Activated CD4-positive, alpha-beta T cell treated with anti-CD3 and anti-CD28 coated beads, Interleukin-2, amount 10 ng/mL, durations not matched to agents 7 days and 5 days (primary cell): ENCODE results near the gene ROR2. TPM values are rescaled to one million over a fixed set of nuclear protein-coding genes. Genes with fewer than 3 reads are reported as not detected.

ENCODE experiments used
- CTCF ChIA-PET: fragments of 350-600 bp; sonication (Branson Sonifier 250); formaldehyde crosslinking; loops from one replicate; lab custom pipeline; 2021; ENCODE audit warnings: antibody characterized with exemption; lab: Charles Lee
- POLR2A ChIA-PET: fragments of 350-600 bp; sonication (Branson Sonifier 250); formaldehyde crosslinking; loops from one replicate; lab custom pipeline; 2021; ENCODE audit warnings: antibody characterized with exemption; lab: Charles Lee
- DNase-seq: peaks from one replicate; pipeline ENCODE4 v3.0.0-alpha.2; 2020
- H3K27ac Mint-ChIP-seq: one replicate; pipeline ENCODE4 v1.8.0; 2021; ENCODE audit warnings: mild to moderate bottlenecking, moderate library complexity, mixed read lengths
- H3K27me3 Mint-ChIP-seq: one replicate; pipeline ENCODE4 v1.8.0; 2021; ENCODE audit warnings: mixed read lengths
- H3K36me3 Mint-ChIP-seq: one replicate; pipeline ENCODE4 v1.8.0; 2021; ENCODE audit warnings: low read depth, mixed read lengths
- H3K4me1 Mint-ChIP-seq: one replicate; pipeline ENCODE4 v1.8.0; 2021; ENCODE audit warnings: mixed read lengths
- H3K4me3 Mint-ChIP-seq: one replicate; pipeline ENCODE4 v1.8.0; 2021; ENCODE audit warnings: mild to moderate bottlenecking, moderate library complexity, mixed read lengths
- H3K9me3 Mint-ChIP-seq: one replicate; pipeline ENCODE4 v1.8.0; 2021; ENCODE audit warnings: mixed read lengths
- total RNA-seq, 2 experiments: library from RNA; stranded (reverse); gene quantifications; one replicate each; pipeline ENCODE4 v1.2.3, GENCODE V29; 2021

The ROR2 gene
- total RNA-seq, 2 experiments from 2014 or later = 0.48 to 0.55 TPM

- no peak overlapping the region for H3K27ac Mint-ChIP-seq
- H3K36me3 Mint-ChIP-seq = no peaks in the 10 kb centered on the region
- H3K4me1 Mint-ChIP-seq = no peaks in the 10 kb centered on the region
- no peaks in the 10 kb centered on the region for H3K9me3 Mint-ChIP-seq
- H3K27me3 Mint-ChIP-seq = peaks cover 3% of the 10 kb centered on the region
- POLR2A ChIA-PET = no interaction called here
- CTCF ChIA-PET = no interaction called here
- no peak for DNase-seq
- no peak overlapping the region for H3K4me3 Mint-ChIP-seq
Measured at GRCh38 chr9:91589101-91589553, 360.9 kb downstream of the ROR2 start.

- no peak for DNase-seq
- Mint-ChIP-seq H3K4me3 (no peak overlapping the region), H3K36me3 (no peaks in the 10 kb centered on the region), H3K4me1 (no peaks in the 10 kb centered on the region), H3K9me3 (no peaks in the 10 kb centered on the region), H3K27me3 (peaks cover 2% of the 10 kb centered on the region), H3K27ac (no peak overlapping the region)
- POLR2A ChIA-PET = no interaction called here
- CTCF ChIA-PET = no interaction called here
Measured at GRCh38 chr9:91586282-91586681, 363.7 kb downstream of the ROR2 start.

GRCh38 chr9:91583966-91584365 is 366.1 kb downstream of the ROR2 start:
- Mint-ChIP-seq H3K4me3 (no peak overlapping the region), H3K27ac (no peak overlapping the region), H3K4me1 (no peaks in the 10 kb centered on the region), H3K36me3 (no peaks in the 10 kb centered on the region), H3K9me3 (no peaks in the 10 kb centered on the region), H3K27me3 (peaks cover 2% of the 10 kb centered on the region)
- POLR2A ChIA-PET = no interaction called here
- CTCF ChIA-PET = interaction anchor here (0.6 kb wide), 1 partner anchor 120 kb away, joined by 3 read pairs; no protein-coding TSS in a partner anchor
- no peak for DNase-seq

DNA sequence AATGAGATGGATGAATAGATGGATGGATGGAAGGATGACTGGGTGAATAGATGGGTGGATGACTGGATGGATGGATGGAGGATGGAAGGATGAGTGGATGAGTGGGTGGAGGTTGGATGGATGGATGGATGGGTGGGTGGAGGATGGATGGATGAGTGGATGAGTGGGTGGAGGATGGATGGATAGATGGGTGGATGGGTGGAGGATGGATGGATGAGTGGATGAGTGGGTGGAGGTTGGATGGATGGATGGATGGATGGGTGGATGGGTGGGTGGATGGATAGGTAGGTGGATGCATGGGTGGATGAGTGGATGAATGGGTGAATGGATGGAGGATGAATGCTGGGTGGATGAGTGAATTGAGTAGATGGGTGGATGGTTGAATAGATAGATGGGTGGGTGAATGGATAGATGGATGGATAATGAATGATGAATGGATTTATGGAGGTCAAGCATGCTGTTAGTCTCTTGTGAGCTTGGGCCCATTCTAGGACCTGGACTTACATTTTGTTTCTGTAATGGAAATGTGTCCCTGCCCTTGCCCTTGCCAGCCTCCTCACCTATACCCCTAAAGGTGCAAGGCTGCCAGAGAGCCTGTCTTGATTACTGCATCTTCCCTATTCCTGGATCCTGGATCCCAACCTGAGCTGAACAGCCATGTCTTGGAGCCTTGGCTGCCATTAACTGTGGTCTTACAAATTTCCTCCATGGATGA is 366.7 kb downstream of the ROR2 start:
- ChIA-PET CTCF (no interaction called here), POLR2A (no interaction called here)
- H3K4me3 Mint-ChIP-seq = no peak overlapping the region
- no peak overlapping the region for H3K27ac Mint-ChIP-seq
- no peaks in the 10 kb centered on the region for H3K4me1 Mint-ChIP-seq
- peaks cover 4% of the 10 kb centered on the region for H3K27me3 Mint-ChIP-seq
- no peaks in the 10 kb centered on the region for H3K36me3 Mint-ChIP-seq
- DNase-seq = no peak
- H3K9me3 Mint-ChIP-seq = no peaks in the 10 kb centered on the region

DNA sequence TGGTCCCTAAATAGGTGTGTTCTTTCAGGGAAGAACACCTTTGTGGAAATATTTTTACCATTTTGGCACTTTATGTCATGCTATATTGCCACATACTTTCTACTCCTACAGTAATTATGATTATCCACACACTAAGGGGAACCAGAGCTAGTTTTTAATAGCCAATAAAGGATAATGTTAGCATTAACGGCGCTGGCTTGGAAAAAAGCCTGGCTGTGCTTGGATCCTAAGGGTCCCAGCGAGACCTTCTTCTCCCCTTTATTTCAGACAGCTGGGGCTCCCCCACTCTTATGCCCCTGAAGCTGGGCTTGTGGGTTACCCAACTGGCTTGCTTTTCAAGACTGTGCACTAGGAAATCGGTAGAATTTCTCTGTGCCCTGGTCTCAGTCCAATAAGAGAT is 367.8 kb downstream of the ROR2 start:
- Mint-ChIP-seq H3K36me3 (no peaks in the 10 kb centered on the region), H3K9me3 (no peaks in the 10 kb centered on the region), H3K4me1 (no peaks in the 10 kb centered on the region), H3K27ac (no peak overlapping the region), H3K4me3 (no peak overlapping the region), H3K27me3 (peaks cover 7% of the 10 kb centered on the region)
- CTCF ChIA-PET = no interaction called here
- DNase-seq = no peak
- POLR2A ChIA-PET = no interaction called here

DNA sequence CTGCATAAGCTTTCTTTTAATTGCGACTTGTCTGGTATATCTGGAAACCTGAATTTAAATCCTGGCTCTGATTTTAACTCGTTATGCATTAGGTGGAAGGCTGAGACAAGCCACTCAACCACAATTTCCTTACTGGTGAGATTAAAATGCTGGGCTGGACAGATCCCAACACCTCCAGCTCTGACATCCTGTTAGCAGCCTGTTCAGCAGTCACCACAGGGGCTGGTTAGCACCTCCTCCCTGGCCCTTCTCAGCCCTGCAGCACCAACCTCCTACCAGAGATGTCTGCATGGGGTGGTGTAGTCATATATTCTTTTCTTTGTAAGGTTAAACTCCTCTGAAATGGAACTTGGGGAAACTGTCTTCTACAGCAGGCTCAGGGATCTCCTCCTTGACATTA is 369.9 kb downstream of the ROR2 start:
- no peak for DNase-seq
- no peaks in the 10 kb centered on the region for H3K4me1 Mint-ChIP-seq
- peaks cover 7% of the 10 kb centered on the region for H3K27me3 Mint-ChIP-seq
- H3K9me3 Mint-ChIP-seq = no peaks in the 10 kb centered on the region
- CTCF ChIA-PET = no interaction called here
- no peaks in the 10 kb centered on the region for H3K36me3 Mint-ChIP-seq
- no peak overlapping the region for H3K27ac Mint-ChIP-seq
- POLR2A ChIA-PET = no interaction called here
- no peak overlapping the region for H3K4me3 Mint-ChIP-seq

GRCh38 chr9:91578911-91579310 is 371.1 kb downstream of the ROR2 start:
- Mint-ChIP-seq H3K36me3 (no peaks in the 10 kb centered on the region), H3K9me3 (no peaks in the 10 kb centered on the region), H3K4me1 (no peaks in the 10 kb centered on the region), H3K27ac (no peak overlapping the region), H3K27me3 (peaks cover 9% of the 10 kb centered on the region), H3K4me3 (no peak overlapping the region)
- DNase-seq = no peak
- CTCF ChIA-PET = no interaction called here
- POLR2A ChIA-PET = no interaction called here

DNA sequence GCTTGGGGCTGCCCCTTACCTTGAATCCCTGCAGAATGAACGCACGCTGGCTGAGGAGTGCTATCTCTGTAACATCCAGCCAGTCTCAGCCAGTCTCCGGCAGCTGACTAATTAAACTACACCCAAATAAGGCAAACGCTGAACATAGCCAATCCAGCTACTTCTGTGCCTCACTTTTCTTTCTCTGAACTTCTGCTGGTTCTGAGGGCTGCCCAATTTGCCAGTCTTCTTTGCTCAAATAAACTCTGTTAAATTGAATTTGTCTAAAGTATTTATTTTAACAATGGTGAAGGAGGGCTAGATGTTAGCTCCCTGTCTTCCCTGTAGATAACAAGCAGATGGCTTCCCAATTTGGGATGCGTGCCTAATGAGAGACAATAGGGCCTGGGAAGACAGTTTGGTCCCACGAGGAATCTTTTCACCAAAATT is 372.4 kb downstream of the ROR2 start:
- Mint-ChIP-seq H3K36me3 (no peaks in the 10 kb centered on the region), H3K4me1 (no peaks in the 10 kb centered on the region), H3K27ac (no peak overlapping the region), H3K9me3 (no peaks in the 10 kb centered on the region), H3K4me3 (no peak overlapping the region), H3K27me3 (peaks cover 16% of the 10 kb centered on the region)
- DNase-seq = no peak
- ChIA-PET CTCF (interaction anchor here (1.4 kb wide), 1 partner anchor 15 kb away, joined by 3 read pairs; no protein-coding TSS in a partner anchor), POLR2A (no interaction called here)

GRCh38 chr9:91572811-91573210 is 377.2 kb downstream of the ROR2 start:
- H3K9me3 Mint-ChIP-seq = no peaks in the 10 kb centered on the region
- CTCF ChIA-PET = interaction anchor here (0.6 kb wide), 1 partner anchor 66 kb away, joined by 4 read pairs; no protein-coding TSS in a partner anchor
- POLR2A ChIA-PET = no interaction called here
- no peak overlapping the region for H3K27ac Mint-ChIP-seq
- DNase-seq = no peak
- no peaks in the 10 kb centered on the region for H3K36me3 Mint-ChIP-seq
- H3K4me3 Mint-ChIP-seq = no peak overlapping the region
- no peaks in the 10 kb centered on the region for H3K4me1 Mint-ChIP-seq
- peaks cover 32% of the 10 kb centered on the region for H3K27me3 Mint-ChIP-seq

DNA sequence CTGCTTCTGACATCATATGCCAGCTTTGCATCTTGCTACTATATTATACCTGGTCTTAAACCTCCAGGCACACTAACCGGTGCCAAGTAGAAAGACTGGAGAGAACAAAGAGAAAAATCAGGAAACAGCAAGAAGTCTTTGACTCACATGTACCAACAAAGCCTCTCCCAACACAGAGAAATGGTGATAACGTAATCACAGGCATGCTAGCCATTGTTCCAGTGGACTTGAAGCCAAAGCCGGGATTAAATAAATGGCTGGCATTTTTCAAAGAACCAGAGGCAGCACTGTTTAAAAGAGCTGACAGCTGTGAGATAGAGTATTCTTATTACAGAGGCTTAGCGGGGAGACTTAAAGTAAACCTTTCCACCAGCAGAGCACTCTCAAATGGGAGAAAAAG is 378.0 kb downstream of the ROR2 start:
- no peaks in the 10 kb centered on the region for H3K9me3 Mint-ChIP-seq

DNA sequence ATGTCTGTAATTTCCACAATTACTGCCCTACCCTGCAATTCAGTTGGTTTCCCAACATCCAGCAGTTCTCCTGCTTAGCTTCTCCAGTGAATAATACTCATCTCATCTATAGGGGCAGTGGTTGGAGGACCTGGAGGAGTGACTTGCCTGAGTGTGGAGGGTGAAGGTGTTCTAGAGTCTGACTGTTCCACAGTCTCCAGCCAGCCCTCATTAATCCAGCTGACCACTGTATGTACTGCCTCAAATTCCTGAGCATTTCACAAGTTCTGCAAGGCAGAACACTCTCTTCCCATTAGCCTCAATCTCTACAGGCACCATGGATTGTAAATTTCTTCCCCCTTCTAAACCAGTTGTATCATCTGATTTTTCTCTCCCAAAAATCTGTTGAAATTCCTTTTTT is 379.0 kb downstream of the ROR2 start:
- Mint-ChIP-seq H3K27ac (no peak overlapping the region), H3K9me3 (no peaks in the 10 kb centered on the region), H3K36me3 (no peaks in the 10 kb centered on the region), H3K4me1 (no peaks in the 10 kb centered on the region), H3K27me3 (peaks cover 35% of the 10 kb centered on the region), H3K4me3 (no peak overlapping the region)
- CTCF ChIA-PET = no interaction called here
- POLR2A ChIA-PET = no interaction called here
- DNase-seq = no peak

More for the DNA sequence above, 378.0 kb downstream of the ROR2 start:
- Mint-ChIP-seq H3K4me3 (no peak overlapping the region), H3K4me1 (no peaks in the 10 kb centered on the region), H3K27me3 (peaks cover 32% of the 10 kb centered on the region), H3K27ac (no peak overlapping the region), H3K36me3 (no peaks in the 10 kb centered on the region)
- POLR2A ChIA-PET = no interaction called here
- no peak for DNase-seq
- CTCF ChIA-PET = no interaction called here

GRCh38 chr9:91567642-91568274 is 382.3 kb downstream of the ROR2 start:
- POLR2A ChIA-PET = no interaction called here
- Mint-ChIP-seq H3K36me3 (no peaks in the 10 kb centered on the region), H3K4me1 (no peaks in the 10 kb centered on the region), H3K9me3 (no peaks in the 10 kb centered on the region), H3K27me3 (peaks cover 33% of the 10 kb centered on the region), H3K4me3 (no peak overlapping the region), H3K27ac (no peak overlapping the region)
- DNase-seq = no peak
- CTCF ChIA-PET = no interaction called here

DNA sequence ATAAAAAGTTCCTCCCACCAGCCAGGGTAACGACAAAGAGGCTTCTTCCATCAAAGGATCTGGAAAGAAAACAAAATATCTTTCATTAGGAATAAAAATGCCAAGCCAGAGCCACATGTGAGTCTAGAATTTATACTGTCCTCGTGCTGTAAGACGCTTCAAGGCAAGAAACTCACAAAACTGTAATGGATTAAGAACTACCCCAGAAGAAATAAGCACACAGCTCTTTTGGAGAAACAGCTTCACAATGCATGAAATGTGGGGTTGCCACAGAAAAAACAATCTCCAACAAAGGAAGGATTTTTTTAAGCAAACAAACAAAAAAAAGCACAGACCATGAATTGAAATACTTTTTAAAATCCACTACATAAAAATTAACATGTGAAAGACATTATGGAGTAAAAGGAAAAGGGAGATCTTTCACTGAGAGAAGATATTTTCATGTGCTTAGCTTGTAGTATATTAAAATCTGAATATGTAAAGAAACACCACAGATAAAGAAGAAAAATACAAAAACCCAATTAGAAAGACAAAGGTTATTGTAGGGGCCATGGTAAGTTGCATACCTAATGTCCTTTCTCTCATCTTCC is 385.9 kb downstream of the ROR2 start:
- Mint-ChIP-seq H3K36me3 (no peaks in the 10 kb centered on the region), H3K27me3 (peaks cover 31% of the 10 kb centered on the region), H3K27ac (no peak overlapping the region), H3K4me1 (no peaks in the 10 kb centered on the region), H3K4me3 (no peak overlapping the region), H3K9me3 (no peaks in the 10 kb centered on the region)
- DNase-seq = no peak
- ChIA-PET CTCF (interaction anchor here (1.1 kb wide), 1 partner anchor 17 kb away, joined by 4 read pairs; no protein-coding TSS in a partner anchor), POLR2A (no interaction called here)
